ENCODE results near the gene POM121L12. TPM values are rescaled to one million over a fixed set of nuclear protein-coding genes. Genes with fewer than 3 reads are reported as not detected.

POM121L12 gene
- not detected for total RNA-seq
- total RNA-seq (2013): not detected

GRCh38 chr7:53035499-53036412 is at the start of gene POM121L12:
POM121L12 (plus strand) TSS chr7:53035633; CDS start chr7:53035672, 39 bp downstream.
- no peak for TF ChIP-seq CTCF (IDR thresholded peaks at IDR 0.05)
- Histone ChIP-seq H3K9me3 (ENCODE audit: control insufficient read depth, insufficient read depth, low read length) (peaks cover 9% of the 10 kb centered on the region), H3K27ac (ENCODE audit: low read length) (no peak within 1 kb of the TSS), H3K4me1 (ENCODE audit: control insufficient read depth, insufficient read depth, low read length) (no peaks in the 10 kb centered on the region), H3K36me3 (ENCODE audit: control insufficient read depth, insufficient read depth, low read length) (no peaks in the 10 kb centered on the region), H3K27me3 (ENCODE audit: control insufficient read depth, insufficient read depth, low read length) (no peaks in the 10 kb centered on the region), H3K4me3 (ENCODE audit: low read length) (no peak within 1 kb of the TSS)
- Mint-ChIP-seq H3K27ac (no peak within 1 kb of the TSS), H3K36me3 (peaks cover 22% of the 10 kb centered on the region), H3K4me3 (no peak within 1 kb of the TSS), H3K9me3 (peaks cover 17 to 27% of the 10 kb centered on the region in 2 donors), H3K27me3 (ENCODE audit: low read depth in 2 of 2) (no peaks in the 10 kb centered on the region), H3K4me1 (no peaks in the 10 kb centered on the region)
- intact Hi-C loops (cut with micrococcal nuclease): no loop called here
- no peak for ATAC-seq
- WGBS (ENCODE audit: insufficient coverage): 92% methylated on average over 59 of the region's 59 CpGs
- DNase-seq: no peak

GRCh38 chr7:52992001-52992400 is 43.4 kb upstream of the POM121L12 start:
- Mint-ChIP-seq H3K27ac (no peak overlapping the region), H3K4me3 (no peak overlapping the region), H3K36me3 (peaks cover 18% of the 10 kb centered on the region), H3K9me3 (peaks cover 27 to 39% of the 10 kb centered on the region in 2 donors), H3K27me3 (ENCODE audit: low read depth in 2 of 2) (no peaks in the 10 kb centered on the region), H3K4me1 (no peaks in the 10 kb centered on the region)
- H3K4me1 ChIP-seq (ENCODE audit: control insufficient read depth, insufficient read depth, low read length): no peaks in the 10 kb centered on the region
- ATAC-seq (no peak), DNase-seq (no peak)
- no peak overlapping the region for H3K4me3 ChIP-seq (ENCODE audit: low read length)
- intact Hi-C loops (cut with micrococcal nuclease): no loop called here
- no peaks in the 10 kb centered on the region for H3K27me3 ChIP-seq (ENCODE audit: control insufficient read depth, insufficient read depth, low read length)
- peaks cover 6% of the 10 kb centered on the region for H3K9me3 ChIP-seq (ENCODE audit: control insufficient read depth, insufficient read depth, low read length)
- TF ChIP-seq CTCF (IDR thresholded peaks at IDR 0.05): no peak
- no peaks in the 10 kb centered on the region for H3K36me3 ChIP-seq (ENCODE audit: control insufficient read depth, insufficient read depth, low read length)
- H3K27ac ChIP-seq (ENCODE audit: low read length): no peak overlapping the region

GRCh38 chr7:52992479-52993162 is 42.8 kb upstream of the POM121L12 start:
- Histone ChIP-seq H3K4me1 (ENCODE audit: control insufficient read depth, insufficient read depth, low read length) (no peaks in the 10 kb centered on the region), H3K36me3 (ENCODE audit: control insufficient read depth, insufficient read depth, low read length) (no peaks in the 10 kb centered on the region), H3K27me3 (ENCODE audit: control insufficient read depth, insufficient read depth, low read length) (no peaks in the 10 kb centered on the region), H3K27ac (ENCODE audit: low read length) (no peak overlapping the region), H3K4me3 (ENCODE audit: low read length) (no peak overlapping the region), H3K9me3 (ENCODE audit: control insufficient read depth, insufficient read depth, low read length) (peaks cover 6% of the 10 kb centered on the region)
- H3K27ac Mint-ChIP-seq: no peak overlapping the region
- H3K4me1 Mint-ChIP-seq: no peaks in the 10 kb centered on the region
- DNase-seq: no peak
- no peak overlapping the region for H3K4me3 Mint-ChIP-seq
- 87% methylated on average over 4 of the region's 4 CpGs for WGBS (ENCODE audit: insufficient coverage)
- no peak for ATAC-seq
- peaks cover 23 to 39% of the 10 kb centered on the region in 2 donors for H3K9me3 Mint-ChIP-seq
- TF ChIP-seq CTCF (IDR thresholded peaks at IDR 0.05): no peak
- H3K36me3 Mint-ChIP-seq: peaks cover 16% of the 10 kb centered on the region
- H3K27me3 Mint-ChIP-seq (ENCODE audit: low read depth in 2 of 2): no peaks in the 10 kb centered on the region
- intact Hi-C loops (cut with micrococcal nuclease): no loop called here
